C4-2B (cell line): Measurements from ENCODE around the gene JAKMIP3.

Experiments used
- ZFX ChIP-seq: fragments of 450-650 bp; IDR thresholded peaks from 2 replicates; pipeline ENCODE4 v1.6.1; 2017
- TF ChIP-seq, protein P1 (sequence below): fragments of 450-650 bp; conservative IDR thresholded peaks from 2 replicates; pipeline ENCODE4 v1.5.1; 2017; ENCODE audit warnings: mild to moderate bottlenecking

- TF ChIP-seq, protein P1, sequence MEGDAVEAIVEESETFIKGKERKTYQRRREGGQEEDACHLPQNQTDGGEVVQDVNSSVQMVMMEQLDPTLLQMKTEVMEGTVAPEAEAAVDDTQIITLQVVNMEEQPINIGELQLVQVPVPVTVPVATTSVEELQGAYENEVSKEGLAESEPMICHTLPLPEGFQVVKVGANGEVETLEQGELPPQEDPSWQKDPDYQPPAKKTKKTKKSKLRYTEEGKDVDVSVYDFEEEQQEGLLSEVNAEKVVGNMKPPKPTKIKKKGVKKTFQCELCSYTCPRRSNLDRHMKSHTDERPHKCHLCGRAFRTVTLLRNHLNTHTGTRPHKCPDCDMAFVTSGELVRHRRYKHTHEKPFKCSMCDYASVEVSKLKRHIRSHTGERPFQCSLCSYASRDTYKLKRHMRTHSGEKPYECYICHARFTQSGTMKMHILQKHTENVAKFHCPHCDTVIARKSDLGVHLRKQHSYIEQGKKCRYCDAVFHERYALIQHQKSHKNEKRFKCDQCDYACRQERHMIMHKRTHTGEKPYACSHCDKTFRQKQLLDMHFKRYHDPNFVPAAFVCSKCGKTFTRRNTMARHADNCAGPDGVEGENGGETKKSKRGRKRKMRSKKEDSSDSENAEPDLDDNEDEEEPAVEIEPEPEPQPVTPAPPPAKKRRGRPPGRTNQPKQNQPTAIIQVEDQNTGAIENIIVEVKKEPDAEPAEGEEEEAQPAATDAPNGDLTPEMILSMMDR: no peak
- TF ChIP-seq ZFX: peak; percentile 34; the same call in 1 of the 2 replicates
Observed at GRCh38 chr10:132065491-132066105, at the start of gene JAKMIP3.
